ELF-1 (cell line): ENCODE data around the gene CT47B1.
"Not testable (repeated sequence)": the region's sequence is repeated elsewhere in the genome, so short reads cannot be mapped to it uniquely, and the experiment has no call there.

Source experiments
- DNase-seq: peaks from one replicate; pipeline ENCODE4 v3.0.0-alpha.2; 2016; ENCODE audit warnings: low read depth, low spot score

The CT47B1 gene

GRCh38 chrX:120875766-120876165 is at the start of gene CT47B1:
Gene CT47B1, minus strand, starts transcription at chrX:120875866. Its CDS starts 196 bp downstream, at chrX:120875670.
- DNase-seq = not testable (repeated sequence)

- no peak for DNase-seq
Measured at GRCh38 chrX:120874678-120875557, 748 bp downstream of the CT47B1 start.

GRCh38 chrX:120857240-120857639 is 18.4 kb downstream of the CT47B1 start:
- DNase-seq = peak; percentile 94

- DNase-seq = no peak
Measured at GRCh38 chrX:120840827-120841226, 34.8 kb downstream of the CT47B1 start.

GRCh38 chrX:120839491-120839890 is 36.2 kb downstream of the CT47B1 start:
- DNase-seq = no peak

- DNase-seq = not testable (repeated sequence)
Measured at GRCh38 chrX:120827213-120827612, 48.5 kb downstream of the CT47B1 start.

GRCh38 chrX:120825146-120825545 is 50.5 kb downstream of the CT47B1 start:
- DNase-seq = no peak

- no peak for DNase-seq
Measured at GRCh38 chrX:120824021-120824420, 51.6 kb downstream of the CT47B1 start.

GRCh38 chrX:120823556-120823955 is 52.1 kb downstream of the CT47B1 start:
- DNase-seq = no peak
